Liver (tissue), 9 donors: ENCODE results near the gene UBE2D4. TPM values are rescaled to one million over a fixed set of nuclear protein-coding genes. Genes with fewer than 3 reads are reported as not detected.

Experiments
- DNase-seq: peaks from one replicate; pipeline ENCODE4 v3.0.0-alpha.2; 2017; ENCODE audit warnings: low spot score
- H3K27ac ChIP-seq, 2 donors: one replicate each; pipeline ENCODE4 v1.7.0; 2013; ENCODE audit warnings: inconsistent platforms in 2 of 2, low read length in 2 of 2, control low read depth in 1 of 2, low read depth in 1 of 2, mild to moderate bottlenecking in 1 of 2
- H3K27me3 ChIP-seq, 4 donors: one replicate each; pipeline versions ENCODE4 v1.6.1 to v1.7.0; 2013; ENCODE audit warnings: low read length in 3 of 4, inconsistent platforms in 1 of 4, mild to moderate bottlenecking in 1 of 4, moderate library complexity in 1 of 4; ENCODE audit not compliant: control insufficient read depth in 4 of 4, insufficient read depth in 4 of 4
- H3K36me3 ChIP-seq, 4 donors: one replicate each; pipeline versions ENCODE4 v1.6.1 to v1.7.0; 2013; ENCODE audit warnings: low read length in 3 of 4, mild to moderate bottlenecking in 3 of 4, low read depth in 1 of 4, moderate library complexity in 1 of 4; ENCODE audit not compliant: control insufficient read depth in 4 of 4, insufficient read depth in 3 of 4
- H3K4me1 ChIP-seq, 4 donors: one replicate each; pipeline versions ENCODE4 v1.6.1 to v1.7.0; 2013; ENCODE audit warnings: low read length in 3 of 4, mild to moderate bottlenecking in 3 of 4, moderate library complexity in 1 of 4; ENCODE audit not compliant: control insufficient read depth in 4 of 4, insufficient read depth in 4 of 4
- H3K4me3 ChIP-seq, 3 donors: one replicate each; pipeline versions ENCODE4 v1.6.1 to v1.7.0; 2013; ENCODE audit warnings: low read length in 3 of 3, control low read depth in 1 of 3, low read depth in 1 of 3, mild to moderate bottlenecking in 1 of 3
- H3K9ac ChIP-seq, 2 donors: one replicate each; pipeline ENCODE4 v1.7.0; 2013; ENCODE audit warnings: low read length in 2 of 2, mild to moderate bottlenecking in 2 of 2, moderate library complexity in 2 of 2, control low read depth in 1 of 2, low read depth in 1 of 2
- H3K9me3 ChIP-seq, 4 donors: one replicate each; pipeline versions ENCODE4 v1.6.1 to v1.7.0; 2013; ENCODE audit warnings: low read length in 3 of 4; ENCODE audit not compliant: control insufficient read depth in 4 of 4
- FOXA1 ChIP-seq: IDR thresholded peaks from 2 replicates; pipeline ENCODE4 v1.6.1; 2016; ENCODE audit warnings: antibody characterized with exemption
- FOXA2 ChIP-seq: IDR thresholded peaks from 2 replicates; pipeline ENCODE4 v1.6.1; 2016; ENCODE audit warnings: antibody characterized with exemption
- GABPA ChIP-seq, 2 donors: IDR thresholded peaks in 1 of 2; conservative IDR thresholded peaks in 1 of 2; 2 replicates each; pipeline ENCODE4 v1.6.1; 2016; ENCODE audit warnings: antibody characterized with exemption in 2 of 2, mild to moderate bottlenecking in 1 of 2, moderate library complexity in 1 of 2
- HNF4A ChIP-seq, 2 donors: conservative IDR thresholded peaks; 2 replicates each; pipeline ENCODE4 v1.6.1; 2016; ENCODE audit warnings: antibody characterized with exemption in 2 of 2, mild to moderate bottlenecking in 2 of 2
- JUND ChIP-seq, 2 donors: IDR thresholded peaks; 2 replicates each; pipeline ENCODE4 v1.6.1; 2016; ENCODE audit warnings: antibody characterized with exemption in 2 of 2
- MAX ChIP-seq: IDR thresholded peaks from 2 replicates; pipeline ENCODE4 v1.6.1; 2016; ENCODE audit warnings: antibody characterized with exemption
- RAD21 ChIP-seq, 2 donors: IDR thresholded peaks; 2 replicates each; pipeline ENCODE4 v1.6.1; 2016; ENCODE audit warnings: antibody characterized with exemption in 2 of 2, mild to moderate bottlenecking in 2 of 2
- RXRA ChIP-seq, 2 donors: IDR thresholded peaks; 2 replicates each; pipeline ENCODE4 v1.6.1; 2017 to 2018; ENCODE audit warnings: antibody characterized with exemption in 2 of 2, mild to moderate bottlenecking in 1 of 2
- SP1 ChIP-seq: IDR thresholded peaks from 2 replicates; pipeline ENCODE4 v1.6.1; 2018; ENCODE audit warnings: antibody characterized with exemption, mild to moderate bottlenecking
- TAF1 ChIP-seq: conservative IDR thresholded peaks from 2 replicates; pipeline ENCODE4 v1.6.1; 2016; ENCODE audit warnings: antibody characterized with exemption, mild to moderate bottlenecking
- YY1 ChIP-seq: IDR thresholded peaks from 2 replicates; pipeline ENCODE4 v1.6.1; 2016; ENCODE audit warnings: antibody characterized with exemption, mild to moderate bottlenecking
- WGBS: extraction: QIAGEN DNeasy Blood & Tissue Kit; methylation state at CpG from one replicate; pipeline ENCODE4 v1.1.7; 2013; 5-methylcytosine and 5-hydroxymethylcytosine counted together
- polyA plus RNA-seq, 2 donors: library from polyadenylated mRNA; stranded (reverse) in 1 of 2; unstranded in 1 of 2; fragments of 200-250 nt in 1 of 2; fragments of >200 nt in 1 of 2; fragmentation: Nextera tagmentation in 1 of 2; extraction: Ambion mirVana in 1 of 2; gene quantifications; one replicate each; pipeline versions ENCODE4 v1.2.1 to v1.2.3, GENCODE V29; 2013 to 2015
- total RNA-seq, 2 donors: library from RNA; depleted of rRNA; stranded (reverse); fragments of >200 nt; gene quantifications; one replicate each; pipeline ENCODE4 v1.2.3, GENCODE V29; 2014
- TF ChIP-seq, protein P1 (sequence below): fragments of 150-350 bp; IDR thresholded peaks from 2 replicates; pipeline ENCODE4 v1.5.1; 2017; ENCODE audit warnings: improper control_type of control experiment, low read depth, low read length; ENCODE audit not compliant: missing input control
- TF ChIP-seq, protein P2 (sequence below): IDR thresholded peaks from 2 replicates; pipeline ENCODE4 v1.6.1; 2016; ENCODE audit warnings: antibody characterized with exemption, mild to moderate bottlenecking
- donor health status: healthy.
- donor health status: healthy.
- donor health status: healthy.
- donor health status: healthy.
- donor health status: healthy.

UBE2D4 gene
- total and polyA plus RNA-seq, 4 donors, result 5.1 to 17.9 (median 11.8) TPM

- TF ChIP-seq YY1 (no peak), RAD21 (IDR thresholded peaks at IDR 0.05) (no peak), JUND (IDR thresholded peaks at IDR 0.05) (no peak), FOXA1 (no peak), SP1 (no peak), HNF4A (conservative IDR thresholded peaks at IDR 0.05) (no peak)
- Histone ChIP-seq H3K4me1 (peaks cover 0 to 3% (median 1%) of the 10 kb centered on the region in 4 donors), H3K9me3 (no peaks in the 10 kb centered on the region), H3K27ac (no peak overlapping the region), H3K9ac (no peak overlapping the region), H3K27me3 (no peaks in the 10 kb centered on the region), H3K36me3 (peaks cover 2 to 35% (median 21%) of the 10 kb centered on the region in 4 donors), H3K4me3 (no peak overlapping the region)
- DNase-seq, result no peak
- 82% methylated on average over 4 of the region's 4 CpGs for WGBS
Observed at GRCh38 chr7:43884209-43884608, 42.0 kb upstream of the UBE2D4 start.

DNA sequence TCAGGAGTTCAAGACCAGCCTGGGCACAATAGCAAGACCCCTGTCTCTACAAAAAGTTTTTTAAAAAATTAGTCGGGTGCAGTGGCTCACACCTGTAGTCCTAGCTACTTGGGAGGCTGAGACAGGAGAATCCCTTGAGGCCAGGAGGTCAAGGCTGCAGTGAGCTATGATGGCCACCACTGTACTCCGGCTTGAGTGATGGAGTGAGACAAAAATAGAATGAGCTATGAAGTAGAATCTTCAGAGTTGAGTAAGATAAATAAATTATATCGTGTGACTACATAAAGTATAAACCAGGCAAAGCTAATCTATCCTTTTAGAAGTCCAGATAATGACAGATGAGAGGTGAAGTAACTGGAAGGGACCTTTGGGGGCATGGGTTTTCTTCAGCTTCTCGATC is 41.6 kb upstream of the UBE2D4 start:
- no peaks in the 10 kb centered on the region for H3K9me3 ChIP-seq
- 96% methylated on average over 4 of the region's 4 CpGs for WGBS
- H3K4me3 ChIP-seq, result no peak overlapping the region
- TF ChIP-seq SP1, result no peak
- DNase-seq, result no peak
- H3K9ac ChIP-seq, result no peak overlapping the region
- no peaks in the 10 kb centered on the region for H3K27me3 ChIP-seq
- peaks cover 0 to 3% (median 1%) of the 10 kb centered on the region in 4 donors for H3K4me1 ChIP-seq
- H3K36me3 ChIP-seq, result peaks cover 2 to 34% (median 21%) of the 10 kb centered on the region in 4 donors
- no peak overlapping the region for H3K27ac ChIP-seq

- no peak for DNase-seq
- TF ChIP-seq HNF4A (conservative IDR thresholded peaks at IDR 0.05) (no peak), RAD21 (IDR thresholded peaks at IDR 0.05) (no peak), YY1 (no peak), JUND (IDR thresholded peaks at IDR 0.05) (no peak), SP1 (no peak), MAX (no peak), FOXA2 (no peak), TAF1 (no peak)
- TF ChIP-seq, protein P1, sequence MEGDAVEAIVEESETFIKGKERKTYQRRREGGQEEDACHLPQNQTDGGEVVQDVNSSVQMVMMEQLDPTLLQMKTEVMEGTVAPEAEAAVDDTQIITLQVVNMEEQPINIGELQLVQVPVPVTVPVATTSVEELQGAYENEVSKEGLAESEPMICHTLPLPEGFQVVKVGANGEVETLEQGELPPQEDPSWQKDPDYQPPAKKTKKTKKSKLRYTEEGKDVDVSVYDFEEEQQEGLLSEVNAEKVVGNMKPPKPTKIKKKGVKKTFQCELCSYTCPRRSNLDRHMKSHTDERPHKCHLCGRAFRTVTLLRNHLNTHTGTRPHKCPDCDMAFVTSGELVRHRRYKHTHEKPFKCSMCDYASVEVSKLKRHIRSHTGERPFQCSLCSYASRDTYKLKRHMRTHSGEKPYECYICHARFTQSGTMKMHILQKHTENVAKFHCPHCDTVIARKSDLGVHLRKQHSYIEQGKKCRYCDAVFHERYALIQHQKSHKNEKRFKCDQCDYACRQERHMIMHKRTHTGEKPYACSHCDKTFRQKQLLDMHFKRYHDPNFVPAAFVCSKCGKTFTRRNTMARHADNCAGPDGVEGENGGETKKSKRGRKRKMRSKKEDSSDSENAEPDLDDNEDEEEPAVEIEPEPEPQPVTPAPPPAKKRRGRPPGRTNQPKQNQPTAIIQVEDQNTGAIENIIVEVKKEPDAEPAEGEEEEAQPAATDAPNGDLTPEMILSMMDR, result no peak
- H3K27ac ChIP-seq, result no peak overlapping the region
- H3K36me3 ChIP-seq, result peaks cover 2 to 18% (median 6%) of the 10 kb centered on the region in 4 donors
- no peaks in the 10 kb centered on the region for H3K9me3 ChIP-seq
- H3K4me1 ChIP-seq, result no peaks in the 10 kb centered on the region
- no peaks in the 10 kb centered on the region for H3K27me3 ChIP-seq
- H3K4me3 ChIP-seq, result no peak overlapping the region
- WGBS, result 85% methylated on average over 7 of the region's 7 CpGs
- H3K9ac ChIP-seq, result no peak overlapping the region
Observed at GRCh38 chr7:43888993-43889945, 37.0 kb upstream of the UBE2D4 start.

DNA sequence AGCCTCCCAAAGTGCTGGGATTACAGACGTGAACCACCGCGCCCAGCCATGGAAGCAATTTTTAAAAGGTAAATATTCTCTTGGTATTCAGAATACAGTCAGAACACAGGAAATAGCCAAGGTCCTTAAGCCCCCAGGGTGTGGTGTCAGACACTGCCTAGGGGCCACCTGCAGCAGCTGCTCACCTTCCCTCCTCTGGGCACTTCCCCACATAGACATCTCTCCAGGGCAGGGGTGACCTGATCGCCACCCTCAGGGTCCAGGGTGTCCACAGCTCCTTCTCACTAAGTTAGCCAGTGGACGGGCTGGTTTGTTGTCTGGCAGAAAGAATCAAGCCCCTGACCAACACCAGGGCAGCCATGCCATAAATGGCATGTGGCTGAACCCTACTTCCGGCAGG is 35.8 kb upstream of the UBE2D4 start:
- WGBS, result 95% methylated on average over 6 of the region's 6 CpGs
- Histone ChIP-seq H3K4me1 (no peaks in the 10 kb centered on the region), H3K27me3 (no peaks in the 10 kb centered on the region), H3K9ac (no peak overlapping the region), H3K9me3 (no peaks in the 10 kb centered on the region), H3K27ac (no peak overlapping the region), H3K36me3 (peaks cover 2 to 11% (median 3%) of the 10 kb centered on the region in 4 donors), H3K4me3 (no peak overlapping the region)
- no peak for DNase-seq
- TF ChIP-seq JUND (IDR thresholded peaks at IDR 0.05) (no peak), TAF1 (no peak), RAD21 (IDR thresholded peaks at IDR 0.05) (no peak), GABPA (IDR thresholded peaks at IDR 0.05 in 1 of 2, conservative IDR thresholded peaks at IDR 0.05 in 1 of 2) (no peak), YY1 (no peak), FOXA1 (no peak), RXRA (IDR thresholded peaks at IDR 0.05) (no peak), HNF4A (conservative IDR thresholded peaks at IDR 0.05) (no peak)
- TF ChIP-seq, protein P2, sequence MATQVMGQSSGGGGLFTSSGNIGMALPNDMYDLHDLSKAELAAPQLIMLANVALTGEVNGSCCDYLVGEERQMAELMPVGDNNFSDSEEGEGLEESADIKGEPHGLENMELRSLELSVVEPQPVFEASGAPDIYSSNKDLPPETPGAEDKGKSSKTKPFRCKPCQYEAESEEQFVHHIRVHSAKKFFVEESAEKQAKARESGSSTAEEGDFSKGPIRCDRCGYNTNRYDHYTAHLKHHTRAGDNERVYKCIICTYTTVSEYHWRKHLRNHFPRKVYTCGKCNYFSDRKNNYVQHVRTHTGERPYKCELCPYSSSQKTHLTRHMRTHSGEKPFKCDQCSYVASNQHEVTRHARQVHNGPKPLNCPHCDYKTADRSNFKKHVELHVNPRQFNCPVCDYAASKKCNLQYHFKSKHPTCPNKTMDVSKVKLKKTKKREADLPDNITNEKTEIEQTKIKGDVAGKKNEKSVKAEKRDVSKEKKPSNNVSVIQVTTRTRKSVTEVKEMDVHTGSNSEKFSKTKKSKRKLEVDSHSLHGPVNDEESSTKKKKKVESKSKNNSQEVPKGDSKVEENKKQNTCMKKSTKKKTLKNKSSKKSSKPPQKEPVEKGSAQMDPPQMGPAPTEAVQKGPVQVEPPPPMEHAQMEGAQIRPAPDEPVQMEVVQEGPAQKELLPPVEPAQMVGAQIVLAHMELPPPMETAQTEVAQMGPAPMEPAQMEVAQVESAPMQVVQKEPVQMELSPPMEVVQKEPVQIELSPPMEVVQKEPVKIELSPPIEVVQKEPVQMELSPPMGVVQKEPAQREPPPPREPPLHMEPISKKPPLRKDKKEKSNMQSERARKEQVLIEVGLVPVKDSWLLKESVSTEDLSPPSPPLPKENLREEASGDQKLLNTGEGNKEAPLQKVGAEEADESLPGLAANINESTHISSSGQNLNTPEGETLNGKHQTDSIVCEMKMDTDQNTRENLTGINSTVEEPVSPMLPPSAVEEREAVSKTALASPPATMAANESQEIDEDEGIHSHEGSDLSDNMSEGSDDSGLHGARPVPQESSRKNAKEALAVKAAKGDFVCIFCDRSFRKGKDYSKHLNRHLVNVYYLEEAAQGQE, result no peak
